K562 (cell line): ENCODE measurements around the gene PIP4K2C. TPM values are rescaled to one million over a fixed set of nuclear protein-coding genes. Genes with fewer than 3 reads are reported as not detected.

Source experiments
- BCLAF1 ChIP-seq, 2 experiments: fragments of 450-650 bp in 1 of 2; IDR thresholded peaks; 2 replicates each; pipeline ENCODE4 v1.6.1; 2011 to 2017; ENCODE audit warnings: low read depth in 2 of 2, antibody characterized with exemption in 1 of 2, borderline replicate concordance in 1 of 2, low read length in 1 of 2, mild to moderate bottlenecking in 1 of 2, mixed read lengths in 1 of 2; ENCODE audit not compliant: control insufficient read depth in 1 of 2
- ELF1 ChIP-seq: fragments of 200-800 bp; sonication (Bioruptor generic); IDR thresholded peaks from 2 replicates; pipeline ENCODE4 v1.6.1; 2016; ENCODE audit warnings: missing genetic modification characterization, missing compliant biosample characterization
- HINFP ChIP-seq: fragments of 450-650 bp; conservative IDR thresholded peaks from 2 replicates; pipeline ENCODE4 v1.6.1; 2016; ENCODE audit warnings: missing genetic modification characterization, low read depth, mild to moderate bottlenecking, control low read depth, missing compliant biosample characterization
- HMGN3 ChIP-seq: IDR thresholded peaks from 2 replicates; pipeline ENCODE4 v1.6.1; 2011; ENCODE audit warnings: borderline replicate concordance, low read depth, mild to moderate bottlenecking, mixed read lengths, low read length; ENCODE audit not compliant: insufficient read length; ENCODE audit errors: extremely low read depth
- REST ChIP-seq, 2 experiments: fragments of 450-650 bp; formaldehyde crosslinking in 1 of 2; IDR thresholded peaks; 2 replicates each; pipeline versions ENCODE4 v1.4.0 to v1.6.1; 2014 to 2020; ENCODE audit warnings: mild to moderate bottlenecking in 2 of 2, borderline replicate concordance in 1 of 2, low read depth in 1 of 2
- YY1 ChIP-seq, 3 experiments: IDR thresholded peaks; 2 replicates each; pipeline ENCODE4 v1.6.1; 2011; ENCODE audit warnings: low read length in 2 of 3, mild to moderate bottlenecking in 2 of 3, moderate library complexity in 2 of 3, borderline replicate concordance in 1 of 3, control low read depth in 1 of 3, low read depth in 1 of 3; ENCODE audit not compliant: insufficient read depth in 3 of 3, insufficient replicate concordance in 2 of 3, control insufficient read depth in 1 of 3, insufficient read length in 1 of 3; ENCODE audit errors: extremely low read depth in 1 of 3
- ZBTB9 ChIP-seq: fragments of 450-650 bp; formaldehyde crosslinking; IDR thresholded peaks from 2 replicates; pipeline ENCODE4 v1.4.0; 2020; ENCODE audit warnings: mild to moderate bottlenecking, moderate library complexity
- polyA plus RNA-seq, 8 experiments: library from polyadenylated mRNA; depleted of rRNA in 4 of 8; stranded (reverse) in 5 of 8; unstranded in 3 of 8; fragments of >200 nt; fragmentation: Nextera tagmentation in 2 of 8; fragmentation: Illumina TruSeq in 1 of 8; extraction: Ambion mirVana in 2 of 8; extraction: Trizol in 1 of 8; gene quantifications; 2 replicates each; pipeline versions ENCODE4 v1.2.1 to v1.2.3, GENCODE V29; 2011 to 2014; ENCODE audit warnings: inconsistent platforms in 1 of 8, missing spikeins in 1 of 8
- total RNA-seq, 7 experiments: library from RNA; depleted of rRNA in 6 of 7; stranded (reverse); fragments of >200 nt in 6 of 7; fragmentation: Illumina TruSeq in 2 of 7; extraction: Trizol in 2 of 7; gene quantifications; 2 replicates each; pipeline versions ENCODE4 v1.2.1 to v1.2.3, GENCODE V29; 2011 to 2021; ENCODE audit warnings: low replicate concordance in 1 of 7

PIP4K2C gene
- total and polyA plus RNA-seq, 9 of the 15 experiments (the other 6 are each of a cell fraction or from before 2014, with no cell fraction given), result 9.0 to 41.4 (median 18.3) TPM

DNA sequence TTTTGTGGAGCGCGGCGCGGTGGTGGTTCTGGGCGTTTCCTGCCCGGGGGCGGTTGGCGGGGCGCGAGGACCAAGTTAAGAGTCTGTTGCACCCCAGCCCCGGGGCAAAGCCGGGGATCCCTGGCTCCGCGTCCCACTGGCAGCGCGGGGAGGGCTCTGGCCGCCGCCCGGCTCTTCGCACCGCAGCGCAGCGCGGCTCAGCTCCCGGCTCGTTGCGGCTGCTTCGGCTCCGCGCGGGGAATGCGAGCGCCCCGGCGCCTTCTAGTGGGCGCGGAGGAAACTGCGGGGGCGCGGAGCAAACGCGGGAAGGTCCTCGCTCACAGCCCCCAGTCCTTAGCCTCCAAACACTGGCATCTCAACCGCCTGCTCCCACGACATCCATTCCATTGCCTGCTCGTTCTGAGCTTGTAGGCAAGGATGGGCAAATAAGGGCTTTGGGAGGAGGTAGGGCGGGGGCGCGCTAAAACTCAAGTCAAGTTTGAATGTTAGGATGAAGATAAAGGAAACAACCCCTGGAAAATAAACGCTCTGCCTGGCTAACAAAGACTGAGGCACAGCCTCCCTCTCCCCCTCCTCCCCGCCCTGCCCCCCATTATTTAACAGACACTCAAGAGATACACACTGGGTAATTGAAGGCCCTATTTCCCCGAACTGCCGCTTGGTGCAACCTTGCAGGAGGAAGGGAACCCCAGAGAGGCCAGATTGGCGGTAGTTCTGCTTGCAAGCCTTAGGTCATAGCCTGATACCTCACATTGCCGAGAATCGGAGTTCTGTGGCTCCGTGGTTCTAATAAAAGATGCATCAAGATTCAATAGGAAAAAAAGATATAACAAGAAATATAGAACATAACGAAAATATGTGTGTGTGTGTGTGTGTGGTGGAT lies 42.2 kb downstream of the PIP4K2C start, which contains the start of gene B4GALNT1 (continued):
- TF ChIP-seq REST (IDR thresholded peaks at IDR 0.05; ENCODE audit: borderline replicate concordance) (peak; percentile 72), REST (CRISPR knock-in tag; IDR thresholded peaks at IDR 0.05; ENCODE audit: low read depth) (no peak), HMGN3 (peak; percentile 78), ZBTB9 (CRISPR knock-in tag) (no peak), YY1 (IDR thresholded peaks at IDR 0.05; ENCODE audit: borderline replicate concordance in 1 of 3, control insufficient read depth in 1 of 3, extremely low read depth in 1 of 3, insufficient read depth in 3 of 3, insufficient read length in 1 of 3, insufficient replicate concordance in 2 of 3, low read depth in 1 of 3, low read length in 2 of 3) (peak in 2 of 3 experiments; percentile 54 to 62), ELF1 (tag) (no peak), HINFP (no peak), BCLAF1 (IDR thresholded peaks at IDR 0.05; ENCODE audit: borderline replicate concordance in 1 of 2, control insufficient read depth in 1 of 2, low read depth in 2 of 2, low read length in 1 of 2) (no peak)
